Parathyroid adenoma (tissue), 2 donors: Measurements from ENCODE around the gene RTKN2.

ENCODE experiments used
- H2AFZ ChIP-seq: fragments of 300-600 bp; sonication (generic); one replicate; pipeline ENCODE4 v1.7.0; 2017; ENCODE audit warnings: antibody characterized with exemption, mild to moderate bottlenecking
- H3K27ac ChIP-seq: fragments of 300-600 bp; sonication (generic); one replicate; pipeline ENCODE4 v1.7.0; 2017
- H3K27me3 ChIP-seq: fragments of 300-600 bp; sonication (generic); one replicate; pipeline ENCODE4 v1.7.0; 2017; ENCODE audit warnings: low read length; ENCODE audit not compliant: control insufficient read depth, insufficient read depth
- H3K36me3 ChIP-seq: fragments of 300-600 bp; sonication (generic); one replicate; pipeline ENCODE4 v1.7.0; 2017; ENCODE audit warnings: low read length; ENCODE audit not compliant: control insufficient read depth, insufficient read depth
- H3K4me1 ChIP-seq: fragments of 300-600 bp; sonication (generic); one replicate; pipeline ENCODE4 v1.7.0; 2017; ENCODE audit warnings: control low read depth
- H3K4me2 ChIP-seq: fragments of 300-600 bp; sonication (generic); one replicate; pipeline ENCODE4 v1.7.0; 2017; ENCODE audit warnings: low read length
- H3K4me3 ChIP-seq: fragments of 300-600 bp; sonication (generic); one replicate; pipeline ENCODE4 v1.7.0; 2017; ENCODE audit warnings: low read depth, low read length
- H3K79me2 ChIP-seq: fragments of 300-600 bp; sonication (generic); one replicate; pipeline ENCODE4 v1.7.0; 2017; ENCODE audit warnings: control low read depth
- H3K9ac ChIP-seq: fragments of 300-600 bp; sonication (generic); one replicate; pipeline ENCODE4 v1.7.0; 2017; ENCODE audit warnings: mild to moderate bottlenecking
- H3K9me3 ChIP-seq: fragments of 300-600 bp; sonication (generic); one replicate; pipeline ENCODE4 v1.7.0; 2017; ENCODE audit warnings: low read length; ENCODE audit not compliant: control insufficient read depth
- TF ChIP-seq, protein P1 (sequence below): fragments of 300-600 bp; sonication (generic); IDR thresholded peaks from one replicate; pipeline ENCODE4 v1.7.0; 2017; ENCODE audit warnings: antibody characterized with exemption, mild to moderate bottlenecking
- donor health status: primary hyperparathyroidism.

The RTKN2 gene

GRCh38 chr10:62270020-62270419 is 1.4 kb upstream of the RTKN2 start:
- H3K9ac ChIP-seq = no peak overlapping the region
- H3K36me3 ChIP-seq = no peaks in the 10 kb centered on the region
- no peaks in the 10 kb centered on the region for H3K4me1 ChIP-seq
- no peak overlapping the region for H3K4me2 ChIP-seq
- TF ChIP-seq, protein P1, sequence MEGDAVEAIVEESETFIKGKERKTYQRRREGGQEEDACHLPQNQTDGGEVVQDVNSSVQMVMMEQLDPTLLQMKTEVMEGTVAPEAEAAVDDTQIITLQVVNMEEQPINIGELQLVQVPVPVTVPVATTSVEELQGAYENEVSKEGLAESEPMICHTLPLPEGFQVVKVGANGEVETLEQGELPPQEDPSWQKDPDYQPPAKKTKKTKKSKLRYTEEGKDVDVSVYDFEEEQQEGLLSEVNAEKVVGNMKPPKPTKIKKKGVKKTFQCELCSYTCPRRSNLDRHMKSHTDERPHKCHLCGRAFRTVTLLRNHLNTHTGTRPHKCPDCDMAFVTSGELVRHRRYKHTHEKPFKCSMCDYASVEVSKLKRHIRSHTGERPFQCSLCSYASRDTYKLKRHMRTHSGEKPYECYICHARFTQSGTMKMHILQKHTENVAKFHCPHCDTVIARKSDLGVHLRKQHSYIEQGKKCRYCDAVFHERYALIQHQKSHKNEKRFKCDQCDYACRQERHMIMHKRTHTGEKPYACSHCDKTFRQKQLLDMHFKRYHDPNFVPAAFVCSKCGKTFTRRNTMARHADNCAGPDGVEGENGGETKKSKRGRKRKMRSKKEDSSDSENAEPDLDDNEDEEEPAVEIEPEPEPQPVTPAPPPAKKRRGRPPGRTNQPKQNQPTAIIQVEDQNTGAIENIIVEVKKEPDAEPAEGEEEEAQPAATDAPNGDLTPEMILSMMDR = no peak
- peak overlapping the region; percentile 28 for H2AFZ ChIP-seq
- no peaks in the 10 kb centered on the region for H3K27me3 ChIP-seq
- H3K4me3 ChIP-seq = no peak overlapping the region
- no peaks in the 10 kb centered on the region for H3K9me3 ChIP-seq
- H3K27ac ChIP-seq = no peak overlapping the region
- H3K79me2 ChIP-seq = no peaks in the 10 kb centered on the region

- no peaks in the 10 kb centered on the region for H3K36me3 ChIP-seq
- no peak overlapping the region for H3K27ac ChIP-seq
- peak overlapping the region; percentile 89 for H3K4me2 ChIP-seq
- no peak overlapping the region for H3K9ac ChIP-seq
- no peaks in the 10 kb centered on the region for H3K79me2 ChIP-seq
- no peaks in the 10 kb centered on the region for H3K27me3 ChIP-seq
- no peaks in the 10 kb centered on the region for H3K9me3 ChIP-seq
- peak overlapping the region; percentile 75 for H2AFZ ChIP-seq
- TF ChIP-seq, protein P1 = no peak
- peak overlapping the region; percentile 64 for H3K4me3 ChIP-seq
- no peaks in the 10 kb centered on the region for H3K4me1 ChIP-seq
Observed at GRCh38 chr10:62268027-62268398, 631 bp downstream of the RTKN2 start.

- TF ChIP-seq, protein P1 = no peak
- no peaks in the 10 kb centered on the region for H3K79me2 ChIP-seq
- no peak overlapping the region for H3K4me2 ChIP-seq
- H3K27ac ChIP-seq = no peak overlapping the region
- H3K27me3 ChIP-seq = no peaks in the 10 kb centered on the region
- H2AFZ ChIP-seq = no peak overlapping the region
- no peaks in the 10 kb centered on the region for H3K9me3 ChIP-seq
- H3K4me3 ChIP-seq = no peak overlapping the region
- H3K4me1 ChIP-seq = no peaks in the 10 kb centered on the region
- no peak overlapping the region for H3K9ac ChIP-seq
- no peaks in the 10 kb centered on the region for H3K36me3 ChIP-seq
Observed at GRCh38 chr10:62266611-62267010, 2.0 kb downstream of the RTKN2 start.

DNA sequence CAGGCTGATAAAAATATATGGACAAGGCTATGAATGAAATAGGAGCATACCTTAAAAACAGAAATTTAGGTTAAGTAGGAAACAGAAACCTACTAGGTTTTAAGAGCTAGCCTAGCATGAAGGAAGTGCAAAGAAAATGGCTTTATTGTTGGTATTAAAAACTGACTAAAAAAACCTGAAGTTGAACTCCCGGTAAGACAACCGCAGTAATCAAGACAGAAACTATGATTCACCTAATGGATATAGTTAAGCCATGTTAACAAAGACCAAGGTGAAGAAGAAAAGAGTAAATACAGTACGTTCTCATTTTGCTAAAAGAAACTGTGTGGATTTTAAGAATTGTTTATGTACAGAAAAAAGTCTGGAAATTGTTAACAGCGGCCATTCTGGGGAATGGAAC is 2.5 kb downstream of the RTKN2 start:
- H3K27ac ChIP-seq = no peak overlapping the region
- no peak overlapping the region for H2AFZ ChIP-seq
- no peak overlapping the region for H3K4me3 ChIP-seq
- no peaks in the 10 kb centered on the region for H3K36me3 ChIP-seq
- no peak overlapping the region for H3K9ac ChIP-seq
- H3K4me1 ChIP-seq = no peaks in the 10 kb centered on the region
- no peaks in the 10 kb centered on the region for H3K79me2 ChIP-seq
- no peaks in the 10 kb centered on the region for H3K27me3 ChIP-seq
- H3K4me2 ChIP-seq = no peak overlapping the region
- no peaks in the 10 kb centered on the region for H3K9me3 ChIP-seq
- TF ChIP-seq, protein P1 = no peak

DNA sequence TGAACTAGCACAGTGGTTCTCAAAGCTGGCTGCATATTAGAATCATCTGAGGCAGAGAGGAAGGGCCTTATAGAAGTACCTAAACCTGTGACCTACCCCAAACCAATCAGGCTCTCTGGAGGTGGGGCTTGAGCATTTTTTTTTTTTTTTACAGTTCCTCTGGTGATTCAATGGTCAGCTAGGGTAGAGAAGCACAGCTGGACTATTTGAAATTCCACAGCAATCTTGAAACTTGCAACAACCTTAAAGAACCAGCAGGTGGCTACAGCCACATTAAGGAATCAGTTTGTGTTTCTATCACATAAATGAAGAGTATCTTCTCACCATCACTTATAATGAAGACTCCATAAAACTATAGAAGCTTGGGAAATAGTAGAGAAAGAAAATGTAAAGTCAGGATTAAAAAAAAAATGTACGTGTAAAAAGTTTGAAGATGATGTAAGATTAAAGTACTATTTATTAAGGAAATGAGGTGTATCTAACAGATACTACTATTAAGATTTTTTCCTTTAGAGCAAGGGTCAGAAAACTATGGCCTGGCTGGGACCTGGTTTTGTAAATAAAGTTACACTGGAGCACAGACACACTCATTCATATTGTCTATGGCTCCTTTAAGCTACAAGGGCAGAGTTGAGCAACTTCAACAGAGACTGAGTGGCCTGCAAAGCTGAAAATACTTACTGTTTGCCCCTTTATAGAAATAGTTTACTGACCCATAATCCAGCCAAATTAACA is 3.8 kb downstream of the RTKN2 start:
- Histone ChIP-seq H3K36me3 (no peaks in the 10 kb centered on the region), H3K4me2 (no peak overlapping the region), H3K4me1 (no peaks in the 10 kb centered on the region), H3K79me2 (no peaks in the 10 kb centered on the region), H2AFZ (no peak overlapping the region), H3K9me3 (no peaks in the 10 kb centered on the region), H3K9ac (no peak overlapping the region), H3K27me3 (no peaks in the 10 kb centered on the region), H3K4me3 (no peak overlapping the region), H3K27ac (no peak overlapping the region)
- TF ChIP-seq, protein P1 = peak; percentile 58
